Caco-2 (cell line): Measurements from ENCODE around the gene CMKLR1. TPM values are rescaled to one million over a fixed set of nuclear protein-coding genes. Genes with fewer than 3 reads are reported as not detected.

Source experiments
- BruUV-seq: library from RNA; stranded (reverse); fragments of 400-500 nt; replicated peaks from 2 replicates; lab custom pipeline; 2021; lab: Mats Ljungman, UMichigan
- CTCF ChIA-PET: fragments of 300-600 bp; sonication (Branson Sonifier 250); formaldehyde crosslinking; loops from one replicate; lab custom pipeline; 2022; ENCODE audit warnings: antibody characterized with exemption; lab: Charles Lee
- POLR2A ChIA-PET: fragments of 300-600 bp; sonication (Branson Sonifier 250); formaldehyde crosslinking; loops from one replicate; lab custom pipeline; 2022; ENCODE audit warnings: antibody characterized with exemption; lab: Charles Lee
- DNase-seq, 2 experiments: peaks; one replicate each; pipeline versions ENCODE4 v3.0.0 to v3.0.0-alpha.2; 2020 to 2022
- H3K27me3 ChIP-seq: replicated peaks from 2 replicates; pipeline ENCODE4 v1.6.0; 2011; ENCODE audit warnings: low read length; ENCODE audit not compliant: control insufficient read depth, insufficient read depth
- H3K36me3 ChIP-seq: 2 replicates; pipeline ENCODE4 v1.5.1; 2011; ENCODE audit warnings: low read length; ENCODE audit not compliant: control insufficient read depth, insufficient read depth
- H3K4me1 ChIP-seq: fragments of 250-450 bp; sonication (Bioruptor Pico); 2 replicates; pipeline ENCODE4 v1.5.1; 2020; ENCODE audit warnings: mild to moderate bottlenecking
- H3K4me3 ChIP-seq: 2 replicates; pipeline ENCODE4 v1.5.1; 2011; ENCODE audit warnings: low read depth, mild to moderate bottlenecking, control low read depth, low read length
- H3K9me3 ChIP-seq: fragments of 250-450 bp; sonication (Bioruptor Pico); 2 replicates; pipeline ENCODE4 v1.5.1; 2020; ENCODE audit warnings: mild to moderate bottlenecking, moderate library complexity
- H3K27ac Mint-ChIP-seq: one replicate; pipeline ENCODE4 v1.8.0; 2022; ENCODE audit warnings: mixed read lengths; ENCODE audit not compliant: unreplicated experiment
- H3K27me3 Mint-ChIP-seq: one replicate; pipeline ENCODE4 v1.8.0; 2022; ENCODE audit warnings: mixed read lengths; ENCODE audit not compliant: insufficient read depth, unreplicated experiment
- H3K36me3 Mint-ChIP-seq: one replicate; pipeline ENCODE4 v1.8.0; 2022; ENCODE audit warnings: mild to moderate bottlenecking, mixed read lengths; ENCODE audit not compliant: insufficient read depth, unreplicated experiment
- H3K4me1 Mint-ChIP-seq: one replicate; pipeline ENCODE4 v1.8.0; 2022; ENCODE audit warnings: low read depth, mixed read lengths; ENCODE audit not compliant: unreplicated experiment
- H3K4me3 Mint-ChIP-seq: one replicate; pipeline ENCODE4 v1.8.0; 2022; ENCODE audit warnings: mild to moderate bottlenecking, moderate library complexity, mixed read lengths; ENCODE audit not compliant: unreplicated experiment
- H3K9me3 Mint-ChIP-seq: one replicate; pipeline ENCODE4 v1.8.0; 2022; ENCODE audit warnings: mixed read lengths; ENCODE audit not compliant: unreplicated experiment
- CTCF ChIP-seq, 2 experiments: fragments of 200-600 bp in 1 of 2; IDR thresholded peaks; 1 replicate in 1 of 2; 2 replicates in 1 of 2; pipeline versions ENCODE4 v1.5.1 to v1.8.0; 2011 to 2022; ENCODE audit warnings: antibody characterized with exemption in 1 of 2, control low read depth in 1 of 2, inconsistent platforms in 1 of 2, low read depth in 1 of 2, low read length in 1 of 2, mild to moderate bottlenecking in 1 of 2, moderate library complexity in 1 of 2; ENCODE audit not compliant: insufficient read depth in 1 of 2, severe bottlenecking in 1 of 2, unreplicated experiment in 1 of 2
- intact Hi-C: fragments of 100-400 bp; cut with micrococcal nuclease; formaldehyde crosslinking; loops from one replicate; pipeline ENCODE4 v1.10.0; 2022; ENCODE audit not compliant: unreplicated experiment
- total RNA-seq: library from RNA; stranded (reverse); gene quantifications from 2 replicates; pipeline ENCODE4 v1.2.3, GENCODE V29; 2022

The CMKLR1 gene
- total RNA-seq, 1 experiment from 2014 or later, result not detected

DNA sequence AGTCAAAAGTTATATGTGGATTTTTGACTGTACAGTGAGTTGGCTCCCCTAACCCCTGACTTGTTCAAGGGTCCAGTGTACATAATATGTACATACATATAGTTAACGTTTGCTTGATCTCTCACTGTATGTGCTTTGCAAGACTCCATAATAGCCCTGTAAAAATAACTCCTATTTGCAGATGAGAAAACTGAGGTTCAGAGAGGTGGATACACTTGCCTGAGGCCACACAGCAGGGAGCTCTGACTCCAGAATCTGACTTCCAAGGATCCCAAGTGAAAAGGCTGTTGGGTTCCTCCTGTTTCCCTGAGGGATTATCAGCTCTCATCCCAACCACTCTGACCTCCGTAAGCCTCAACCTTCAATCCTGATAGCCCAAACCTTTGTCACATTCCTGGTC lies 41.7 kb downstream of the CMKLR1 start:
- Mint-ChIP-seq H3K36me3 (no peaks in the 10 kb centered on the region), H3K4me3 (no peak overlapping the region), H3K27ac (no peak overlapping the region), H3K27me3 (peaks cover 8% of the 10 kb centered on the region), H3K9me3 (no peaks in the 10 kb centered on the region), H3K4me1 (peaks cover 6% of the 10 kb centered on the region)
- CTCF ChIA-PET, result interaction anchor here (1.2 kb wide), 1 partner anchor 16 kb away, joined by 3 read pairs; no protein-coding TSS in a partner anchor
- H3K4me1 ChIP-seq, result peaks cover 4% of the 10 kb centered on the region; the same call in 1 of the 2 replicates
- no TSS peak for BruUV-seq
- no peaks in the 10 kb centered on the region for H3K36me3 ChIP-seq
- H3K27me3 ChIP-seq, result no peaks in the 10 kb centered on the region
- POLR2A ChIA-PET, result no interaction called here
- no peak for TF ChIP-seq CTCF (IDR thresholded peaks at IDR 0.05; ENCODE audit: insufficient read depth in 1 of 2, low read depth in 1 of 2, low read length in 1 of 2, severe bottlenecking in 1 of 2, unreplicated experiment in 1 of 2)
- no peaks in the 10 kb centered on the region for H3K9me3 ChIP-seq
- intact Hi-C loops, result no loop called here
- no peak for DNase-seq
- H3K4me3 ChIP-seq, result no peak overlapping the region

GRCh38 chr12:108296945-108297344 lies 42.2 kb downstream of the CMKLR1 start:
- intact Hi-C loops, result no loop called here
- no peaks in the 10 kb centered on the region for H3K36me3 Mint-ChIP-seq

GRCh38 chr12:108295641-108296040 lies 43.5 kb downstream of the CMKLR1 start:
- H3K36me3 ChIP-seq, result no peaks in the 10 kb centered on the region
- Mint-ChIP-seq H3K4me3 (no peak overlapping the region), H3K27me3 (peaks cover 14% of the 10 kb centered on the region), H3K27ac (no peak overlapping the region), H3K36me3 (no peaks in the 10 kb centered on the region), H3K4me1 (no peaks in the 10 kb centered on the region), H3K9me3 (no peaks in the 10 kb centered on the region)
- H3K27me3 ChIP-seq, result no peaks in the 10 kb centered on the region
- H3K4me1 ChIP-seq, result no peaks in the 10 kb centered on the region
- ChIA-PET CTCF (no interaction called here), POLR2A (no interaction called here)
- no peak for DNase-seq
- no TSS peak for BruUV-seq
- intact Hi-C loops, result no loop called here
- no peak for TF ChIP-seq CTCF (IDR thresholded peaks at IDR 0.05; ENCODE audit: insufficient read depth in 1 of 2, low read depth in 1 of 2, low read length in 1 of 2, severe bottlenecking in 1 of 2, unreplicated experiment in 1 of 2)
- H3K9me3 ChIP-seq, result no peaks in the 10 kb centered on the region
- no peak overlapping the region for H3K4me3 ChIP-seq

More at GRCh38 chr12:108296945-108297344, 42.2 kb downstream of the CMKLR1 start:
- Mint-ChIP-seq H3K27ac (no peak overlapping the region), H3K4me3 (no peak overlapping the region), H3K9me3 (no peaks in the 10 kb centered on the region), H3K4me1 (peaks cover 2% of the 10 kb centered on the region), H3K27me3 (peaks cover 8% of the 10 kb centered on the region)
- TF ChIP-seq CTCF (IDR thresholded peaks at IDR 0.05; ENCODE audit: insufficient read depth in 1 of 2, low read depth in 1 of 2, low read length in 1 of 2, severe bottlenecking in 1 of 2, unreplicated experiment in 1 of 2), result no peak
- CTCF ChIA-PET, result no interaction called here
- Histone ChIP-seq H3K4me1 (peaks cover under 1% of the 10 kb centered on the region; the same call in 1 of the 2 replicates), H3K36me3 (no peaks in the 10 kb centered on the region), H3K27me3 (no peaks in the 10 kb centered on the region), H3K4me3 (no peak overlapping the region), H3K9me3 (no peaks in the 10 kb centered on the region)
- POLR2A ChIA-PET, result no interaction called here
- DNase-seq, result no peak
- no TSS peak for BruUV-seq
